GM18520 (cell line): Measurements from ENCODE around the gene PHKA1.
A peak's percentile ranks its signal among the peaks of the same experiment; 100 is the strongest.
"Not testable (repeated sequence)": the region's sequence is repeated elsewhere in the genome, so short reads cannot be mapped to it uniquely, and the experiment has no call there.

Experiments
- ATAC-seq: cut with Tn5 transposase; IDR thresholded peaks from one replicate; pipeline ENCODE4 v1.9.1; 2021; ENCODE audit not compliant: unreplicated experiment

PHKA1 gene

GRCh38 chrX:72572248-72573157, 141.6 kb downstream of the PHKA1 start, which contains the start of gene HDAC8:
HDAC8 (minus strand) TSS chrX:72572843; CDS start chrX:72572761, 82 bp downstream.
- ATAC-seq = peak; percentile 93

DNA sequence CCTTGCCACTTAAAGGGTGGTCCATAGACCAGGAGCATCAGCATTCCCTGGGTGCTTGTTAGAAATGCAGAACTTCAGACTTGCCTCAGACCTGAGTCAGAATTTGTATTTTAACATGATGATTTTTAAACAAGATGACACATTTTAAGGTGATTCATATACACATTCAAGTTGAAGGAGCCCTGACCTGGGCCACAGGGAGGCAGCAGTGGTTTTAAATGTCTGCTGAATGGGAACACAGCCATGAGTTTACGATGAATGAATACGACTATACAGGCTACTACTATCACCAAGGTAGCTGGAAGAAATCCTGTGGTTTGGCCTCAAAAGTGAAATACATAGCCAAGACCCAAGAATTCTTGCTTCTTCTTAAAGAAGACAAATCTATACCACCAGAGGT, 144.3 kb downstream of the PHKA1 start:
- ATAC-seq = no peak

DNA sequence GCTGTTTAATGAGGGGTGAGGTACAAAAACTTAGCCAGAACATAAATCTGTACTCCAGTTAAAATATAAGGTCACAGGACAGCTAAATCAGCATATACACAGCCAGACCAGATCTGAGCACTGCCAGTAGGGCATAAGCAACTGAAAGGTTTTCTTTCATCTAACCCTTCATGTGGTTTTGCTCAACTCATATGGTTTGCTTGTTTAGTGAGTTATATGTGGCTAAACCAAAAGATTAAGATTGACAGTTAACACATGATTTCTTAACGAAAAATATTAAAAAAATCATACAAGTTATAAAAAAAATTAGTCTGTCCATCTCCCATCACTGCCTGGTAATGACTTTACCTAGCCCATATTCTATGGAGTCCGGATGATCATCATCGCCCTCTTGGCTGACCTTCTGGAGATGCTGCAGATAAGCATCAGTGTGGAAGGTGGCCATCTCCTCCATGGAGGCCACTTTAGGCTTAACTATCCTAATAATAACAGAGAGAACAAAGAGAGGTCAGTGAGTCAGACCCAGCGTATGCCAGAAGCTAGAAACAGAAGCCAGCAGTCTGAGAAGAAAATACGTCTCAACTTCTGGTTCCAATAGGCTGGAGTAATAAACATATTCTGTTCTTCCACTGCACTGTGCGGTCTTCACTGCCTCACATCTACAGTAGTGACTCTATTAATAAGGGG, 145.6 kb downstream of the PHKA1 start:
- no peak for ATAC-seq

DNA sequence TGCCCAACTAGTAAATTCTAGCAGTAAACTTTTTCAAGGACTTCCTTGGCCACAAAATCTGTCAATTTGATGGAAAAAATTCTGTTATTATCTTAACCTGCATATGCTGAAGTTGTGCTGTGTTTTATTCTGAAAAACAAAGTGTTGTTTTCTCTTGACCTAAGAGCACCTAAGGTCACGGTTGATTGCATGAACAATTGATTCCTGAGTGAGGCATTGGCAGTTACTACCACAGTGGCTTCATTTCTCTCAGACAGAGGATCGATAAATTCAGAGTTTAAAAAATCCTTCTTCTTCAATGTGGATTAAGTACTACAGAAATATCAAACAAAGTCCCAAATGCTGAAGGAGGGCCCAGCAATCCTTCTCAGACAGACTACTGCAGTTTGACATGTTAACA, 147.7 kb downstream of the PHKA1 start:
- ATAC-seq = no peak

- not testable (repeated sequence) for ATAC-seq
These were observed 154.5 kb downstream of the PHKA1 start for GRCh38 chrX:72559655-72560054.

DNA sequence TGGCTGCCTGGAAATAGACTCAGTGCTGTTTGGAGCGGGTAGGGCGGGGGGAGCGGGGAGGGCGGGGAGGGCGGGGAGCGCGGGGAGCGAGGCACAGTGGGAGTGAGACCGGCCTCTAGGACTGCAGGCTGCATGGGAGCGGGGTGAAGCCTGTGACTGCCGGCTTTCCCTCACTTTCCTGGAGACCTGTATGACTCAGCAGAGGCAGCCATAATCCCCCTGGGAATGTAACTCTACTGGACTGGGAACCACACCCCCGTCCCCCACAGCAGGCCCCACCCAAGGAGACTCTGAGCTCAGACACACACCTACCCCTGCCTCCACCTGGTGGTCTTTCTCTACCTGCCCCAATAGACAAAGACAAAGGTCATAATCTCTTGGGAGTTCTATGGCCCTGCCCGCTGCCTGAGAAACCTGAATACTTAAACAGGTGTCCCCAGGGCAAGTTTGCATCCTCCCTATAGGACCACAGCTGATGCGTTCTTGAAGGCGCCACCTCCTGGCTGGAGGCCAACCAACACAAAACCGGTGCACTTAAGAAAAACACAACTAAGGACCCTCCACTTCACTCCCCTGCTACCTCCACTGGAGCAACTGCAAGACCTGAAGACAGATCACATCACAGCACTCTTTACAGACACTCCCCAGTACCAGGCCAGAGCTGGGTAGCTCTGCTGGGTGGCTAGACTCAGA, 159.5 kb downstream of the PHKA1 start:
- ATAC-seq = no peak

- ATAC-seq = not testable (repeated sequence)
These were observed 161.7 kb downstream of the PHKA1 start for GRCh38 chrX:72552443-72552842.

GRCh38 chrX:72545990-72546389, 168.1 kb downstream of the PHKA1 start:
- ATAC-seq = no peak

- ATAC-seq = no peak
These were observed 173.8 kb downstream of the PHKA1 start for GRCh38 chrX:72540318-72540717.

GRCh38 chrX:72539822-72540221, 174.3 kb downstream of the PHKA1 start:
- no peak for ATAC-seq

GRCh38 chrX:72536542-72536941, 177.6 kb downstream of the PHKA1 start:
- ATAC-seq = no peak

DNA sequence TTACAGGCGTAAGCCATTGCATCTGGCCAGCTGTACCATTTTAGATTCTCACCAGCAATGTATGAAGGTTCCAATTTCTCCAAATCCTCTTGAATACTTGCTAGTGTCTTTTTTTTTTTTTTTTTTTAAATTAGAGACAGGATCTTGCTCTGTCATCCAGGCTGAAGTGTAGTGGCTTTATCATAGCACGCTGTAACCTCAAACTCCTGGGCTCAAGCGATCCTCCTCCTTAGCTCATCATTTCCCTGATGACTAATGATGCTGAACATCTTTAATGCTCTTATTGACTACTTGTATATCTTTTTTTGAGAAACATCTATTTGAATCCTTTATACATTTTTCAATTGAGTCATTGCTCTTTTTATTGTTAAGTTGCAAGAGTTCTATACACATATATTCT, 181.7 kb downstream of the PHKA1 start:
- no peak for ATAC-seq
